Type B pancreatic cell (in vitro differentiated cells): Measurements from ENCODE around the gene LDLRAD3. TPM values are rescaled to one million over a fixed set of nuclear protein-coding genes. Genes with fewer than 3 reads are reported as not detected.

Experiments used
- DNase-seq: peaks from one replicate; pipeline ENCODE4 v3.0.0; 2021; ENCODE audit warnings: mixed read lengths; ENCODE audit not compliant: unreplicated experiment; ENCODE audit errors: extremely low spot score
- H3K27ac Mint-ChIP-seq: 2 replicates; pipeline ENCODE4 v1.8.0; 2021; ENCODE audit warnings: mild to moderate bottlenecking, mixed read lengths
- H3K27me3 Mint-ChIP-seq: 2 replicates; pipeline ENCODE4 v1.8.0; 2021; ENCODE audit warnings: mixed read lengths
- H3K36me3 Mint-ChIP-seq: 2 replicates; pipeline ENCODE4 v1.8.0; 2021; ENCODE audit warnings: mixed read lengths
- H3K4me1 Mint-ChIP-seq: one replicate; pipeline ENCODE4 v1.8.0; 2021; ENCODE audit warnings: mixed read lengths; ENCODE audit not compliant: unreplicated experiment
- H3K4me3 Mint-ChIP-seq: 2 replicates; pipeline ENCODE4 v1.8.0; 2021; ENCODE audit warnings: mild to moderate bottlenecking, mixed read lengths
- H3K9me3 Mint-ChIP-seq: 2 replicates; pipeline ENCODE4 v1.8.0; 2021; ENCODE audit warnings: mixed read lengths
- total RNA-seq: library from RNA; stranded (reverse); gene quantifications from 2 replicates; pipeline ENCODE4 v1.2.1, GENCODE V29; 2021; ENCODE audit warnings: low replicate concordance
- TF ChIP-seq, protein P1 (sequence below): fragments of 200-600 bp; sonication (generic); conservative IDR thresholded peaks from 2 replicates; pipeline ENCODE4 v1.5.0; 2021; ENCODE audit warnings: antibody characterized with exemption, mild to moderate bottlenecking

The LDLRAD3 gene
- total RNA-seq, 1 donor from 2014 or later, result 20.7 TPM

DNA sequence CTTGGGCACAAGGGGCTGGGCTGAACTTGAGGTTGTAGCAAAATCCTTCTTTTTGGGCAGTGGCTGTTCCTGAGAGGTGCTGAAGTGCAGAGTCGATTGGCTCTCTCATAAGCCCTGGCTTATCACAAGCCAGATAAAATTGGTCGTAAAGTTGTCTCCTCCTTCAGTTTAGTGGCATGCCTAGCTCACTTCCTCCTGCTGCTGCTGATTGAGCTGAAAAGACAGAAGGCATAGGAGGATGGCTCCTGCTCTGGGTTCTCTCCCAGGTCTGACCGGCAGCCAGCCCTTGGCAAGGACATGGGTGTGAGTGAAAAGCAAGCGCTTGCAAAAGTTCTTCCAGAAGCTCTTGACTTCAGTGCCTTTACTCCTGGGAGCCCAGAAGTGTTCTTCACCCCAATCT lies 83.9 kb downstream of the LDLRAD3 start:
- Mint-ChIP-seq H3K9me3 (no peaks in the 10 kb centered on the region), H3K36me3 (peaks cover 4% of the 10 kb centered on the region), H3K27ac (no peak overlapping the region), H3K27me3 (no peaks in the 10 kb centered on the region), H3K4me3 (no peak overlapping the region), H3K4me1 (peaks cover 37% of the 10 kb centered on the region)
- TF ChIP-seq, protein P1, sequence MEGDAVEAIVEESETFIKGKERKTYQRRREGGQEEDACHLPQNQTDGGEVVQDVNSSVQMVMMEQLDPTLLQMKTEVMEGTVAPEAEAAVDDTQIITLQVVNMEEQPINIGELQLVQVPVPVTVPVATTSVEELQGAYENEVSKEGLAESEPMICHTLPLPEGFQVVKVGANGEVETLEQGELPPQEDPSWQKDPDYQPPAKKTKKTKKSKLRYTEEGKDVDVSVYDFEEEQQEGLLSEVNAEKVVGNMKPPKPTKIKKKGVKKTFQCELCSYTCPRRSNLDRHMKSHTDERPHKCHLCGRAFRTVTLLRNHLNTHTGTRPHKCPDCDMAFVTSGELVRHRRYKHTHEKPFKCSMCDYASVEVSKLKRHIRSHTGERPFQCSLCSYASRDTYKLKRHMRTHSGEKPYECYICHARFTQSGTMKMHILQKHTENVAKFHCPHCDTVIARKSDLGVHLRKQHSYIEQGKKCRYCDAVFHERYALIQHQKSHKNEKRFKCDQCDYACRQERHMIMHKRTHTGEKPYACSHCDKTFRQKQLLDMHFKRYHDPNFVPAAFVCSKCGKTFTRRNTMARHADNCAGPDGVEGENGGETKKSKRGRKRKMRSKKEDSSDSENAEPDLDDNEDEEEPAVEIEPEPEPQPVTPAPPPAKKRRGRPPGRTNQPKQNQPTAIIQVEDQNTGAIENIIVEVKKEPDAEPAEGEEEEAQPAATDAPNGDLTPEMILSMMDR, result no peak
- no peak for DNase-seq

GRCh38 chr11:36029616-36030015 lies 85.8 kb downstream of the LDLRAD3 start:
- no peaks in the 10 kb centered on the region for H3K27me3 Mint-ChIP-seq
- TF ChIP-seq, protein P1, result no peak
- H3K36me3 Mint-ChIP-seq, result peaks cover 4% of the 10 kb centered on the region
- DNase-seq, result no peak
- H3K9me3 Mint-ChIP-seq, result no peaks in the 10 kb centered on the region
- peaks cover 36% of the 10 kb centered on the region for H3K4me1 Mint-ChIP-seq
- no peak overlapping the region for H3K27ac Mint-ChIP-seq
- H3K4me3 Mint-ChIP-seq, result no peak overlapping the region

DNA sequence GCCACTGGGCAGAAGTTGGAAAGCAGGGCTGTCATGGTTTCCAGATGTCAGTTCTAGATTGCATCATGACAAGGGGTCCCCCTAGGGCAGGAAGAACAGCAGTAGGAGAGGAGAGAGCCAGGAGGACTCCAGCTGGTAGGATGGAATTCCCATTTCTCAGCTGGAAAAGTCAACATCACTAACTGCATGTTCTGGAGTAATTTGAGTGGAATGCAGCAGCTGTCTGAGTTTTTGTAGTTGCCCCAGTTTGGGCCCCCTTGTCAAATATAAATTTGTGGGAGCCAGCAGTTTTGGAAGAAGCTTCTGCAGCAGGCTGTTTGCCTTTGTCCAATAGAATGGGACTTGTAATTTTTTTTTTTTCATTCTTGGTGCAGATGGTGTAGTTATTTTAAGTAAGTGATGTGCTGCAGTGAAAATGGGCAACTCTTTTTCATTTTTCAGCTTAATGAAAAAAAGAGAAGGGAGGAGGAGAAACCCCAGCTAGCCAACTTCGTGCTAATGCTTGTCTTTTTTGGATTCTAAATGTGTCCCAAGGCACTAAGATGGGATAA lies 86.9 kb downstream of the LDLRAD3 start:
- TF ChIP-seq, protein P1, result no peak
- H3K4me3 Mint-ChIP-seq, result no peak overlapping the region
- H3K4me1 Mint-ChIP-seq, result peaks cover 36% of the 10 kb centered on the region
- no peak overlapping the region for H3K27ac Mint-ChIP-seq
- no peaks in the 10 kb centered on the region for H3K27me3 Mint-ChIP-seq
- no peaks in the 10 kb centered on the region for H3K9me3 Mint-ChIP-seq
- DNase-seq, result no peak
- H3K36me3 Mint-ChIP-seq, result peaks cover 4% of the 10 kb centered on the region

GRCh38 chr11:36033082-36033751 lies 89.4 kb downstream of the LDLRAD3 start:
- H3K4me1 Mint-ChIP-seq, result peaks cover 36% of the 10 kb centered on the region

GRCh38 chr11:36033936-36034335 lies 90.1 kb downstream of the LDLRAD3 start:
- no peak overlapping the region for H3K27ac Mint-ChIP-seq
- H3K9me3 Mint-ChIP-seq, result no peaks in the 10 kb centered on the region
- no peaks in the 10 kb centered on the region for H3K27me3 Mint-ChIP-seq
- H3K4me1 Mint-ChIP-seq, result peaks cover 36% of the 10 kb centered on the region
- peaks cover 5% of the 10 kb centered on the region for H3K36me3 Mint-ChIP-seq
- no peak for DNase-seq
- H3K4me3 Mint-ChIP-seq, result no peak overlapping the region
- TF ChIP-seq, protein P1, result no peak

More at GRCh38 chr11:36033082-36033751, 89.4 kb downstream of the LDLRAD3 start:
- no peaks in the 10 kb centered on the region for H3K9me3 Mint-ChIP-seq
- H3K36me3 Mint-ChIP-seq, result peaks cover 2% of the 10 kb centered on the region
- H3K27me3 Mint-ChIP-seq, result no peaks in the 10 kb centered on the region
- no peak overlapping the region for H3K27ac Mint-ChIP-seq
- no peak for DNase-seq
- H3K4me3 Mint-ChIP-seq, result no peak overlapping the region
- TF ChIP-seq, protein P1, result no peak
